Keratinocyte (primary cell): Measurements from ENCODE around the gene ANGEL2. TPM values are rescaled to one million over a fixed set of nuclear protein-coding genes. Genes with fewer than 3 reads are reported as not detected.
A peak's percentile ranks its signal among the peaks of the same experiment; 100 is the strongest.

Experiments
- DNase-seq: peaks from one replicate; pipeline ENCODE4 v3.0.0-alpha.2; 2011; ENCODE audit warnings: low read depth, missing footprints, low spot score
- FAIRE-seq: peaks from 2 replicates; lab custom pipeline; 2011; peaks lifted over from hg19 to GRCh38; lab: Jason Lieb, UNC
- H2AFZ ChIP-seq: 2 replicates; pipeline ENCODE4 v1.6.0; 2012; ENCODE audit warnings: low read length, control low read depth, inconsistent platforms; ENCODE audit not compliant: control insufficient read depth
- H3K27ac ChIP-seq: 2 replicates; pipeline ENCODE4 v1.5.1; 2011; ENCODE audit warnings: low read length; ENCODE audit not compliant: control insufficient read depth, insufficient read depth
- H3K27me3 ChIP-seq: 3 replicates; pipeline ENCODE4 v1.6.0; 2011; ENCODE audit warnings: low read length; ENCODE audit not compliant: control insufficient read depth, insufficient read depth; ENCODE audit errors: extremely low read depth
- H3K36me3 ChIP-seq, 2 experiments: 2 replicates in 1 of 2; 3 replicates in 1 of 2; pipeline ENCODE4 v1.5.1; 2011; ENCODE audit warnings: low read length in 2 of 2, mild to moderate bottlenecking in 1 of 2; ENCODE audit not compliant: control insufficient read depth in 2 of 2, insufficient read depth in 2 of 2; ENCODE audit errors: extremely low read depth in 1 of 2
- H3K4me1 ChIP-seq: 3 replicates; pipeline ENCODE4 v1.5.1; 2011; ENCODE audit warnings: low read length; ENCODE audit not compliant: control insufficient read depth, insufficient read depth; ENCODE audit errors: extremely low read depth
- H3K4me2 ChIP-seq: 3 replicates; pipeline ENCODE4 v1.6.0; 2011; ENCODE audit warnings: low read depth, low read length; ENCODE audit not compliant: control insufficient read depth, insufficient read depth; ENCODE audit errors: extremely low read depth
- H3K4me3 ChIP-seq, 3 experiments: fragments of 200-600 bp in 1 of 3; sonication (generic) in 1 of 3; 2 replicates in 2 of 3; 3 replicates in 1 of 3; pipeline ENCODE4 v1.5.1; 2011 to 2016; ENCODE audit warnings: low read length in 3 of 3, mild to moderate bottlenecking in 3 of 3, control low read depth in 2 of 3, inconsistent platforms in 1 of 3, low read depth in 1 of 3, mixed read lengths in 1 of 3, mixed run types in 1 of 3, moderate library complexity in 1 of 3; ENCODE audit not compliant: control insufficient read depth in 2 of 3, insufficient read depth in 2 of 3; ENCODE audit errors: extremely low read depth in 1 of 3
- H3K79me2 ChIP-seq: 2 replicates; pipeline ENCODE4 v1.6.0; 2012; ENCODE audit warnings: low read length; ENCODE audit not compliant: control insufficient read depth, insufficient read depth
- H3K9ac ChIP-seq: 3 replicates; pipeline ENCODE4 v1.6.0; 2011; ENCODE audit warnings: low read length; ENCODE audit not compliant: control insufficient read depth, insufficient read depth; ENCODE audit errors: extremely low read depth
- H3K9me1 ChIP-seq: 3 replicates; pipeline ENCODE4 v1.6.0; 2011; ENCODE audit warnings: low read length; ENCODE audit not compliant: control insufficient read depth, insufficient read depth; ENCODE audit errors: extremely low read depth
- H3K9me3 ChIP-seq: 2 replicates; pipeline ENCODE4 v1.5.1; 2012; ENCODE audit warnings: low read depth, low read length; ENCODE audit not compliant: control insufficient read depth
- H4K20me1 ChIP-seq: 3 replicates; pipeline ENCODE4 v1.6.0; 2011; ENCODE audit warnings: low read length; ENCODE audit not compliant: control insufficient read depth, insufficient read depth; ENCODE audit errors: extremely low read depth
- CTCF ChIP-seq, 3 experiments: IDR thresholded peaks in 1 of 3; conservative IDR thresholded peaks in 1 of 3; optimal IDR thresholded peaks in 1 of 3; 2 replicates in 2 of 3; 3 replicates in 1 of 3; pipeline versions ENCODE3 to v1.5.1; 2011; ENCODE audit warnings: low read length in 3 of 3, mild to moderate bottlenecking in 3 of 3, moderate library complexity in 2 of 3, control low read depth in 1 of 3, inconsistent platforms in 1 of 3; ENCODE audit not compliant: insufficient read depth in 2 of 3; ENCODE audit errors: extremely low read depth in 1 of 3
- EZH2 ChIP-seq: IDR thresholded peaks from one replicate; pipeline ENCODE4 v1.6.1; 2012; ENCODE audit warnings: inconsistent platforms, mild to moderate bottlenecking, low read length, moderate library complexity
- dilution Hi-C: fragments of 300-500 bp; cut with MboI; formaldehyde crosslinking; loops from one replicate; pipeline ENCODE4 v1.7.0; 2020; ENCODE audit warnings: low sequenced_read_pairs; ENCODE audit not compliant: extremely low pct_ligation_motif_present
- polyA plus RNA-seq, 5 experiments: library from polyadenylated mRNA; depleted of rRNA in 3 of 5; stranded (reverse) in 3 of 5; stranded (forward) in 1 of 5; unstranded in 1 of 5; fragments of >200 nt; gene quantifications; 1 replicate in 1 of 5; 2 replicates in 3 of 5; 3 replicates in 1 of 5; pipeline versions ENCODE4 v1.2.1 to v1.2.3, GENCODE V29; 2011 to 2012; ENCODE audit warnings: missing spikeins in 2 of 5, low read depth in 1 of 5, low replicate concordance in 1 of 5

Gene ANGEL2
- polyA plus RNA-seq, 1 donor (not counting 4 experiments of a cell fraction or from before 2014, with no cell fraction given) = 25.6 TPM

- DNase-seq = no peak
- H3K27ac ChIP-seq = peak overlapping the region; percentile 78
- dilution Hi-C loops = no loop called here
- TF ChIP-seq CTCF (optimal IDR thresholded peaks at IDR 0.05 in 1 of 3, IDR thresholded peaks at IDR 0.05 in 1 of 3, conservative IDR thresholded peaks at IDR 0.05 in 1 of 3; ENCODE audit: extremely low read depth in 1 of 3, insufficient read depth in 2 of 3, low read length in 3 of 3) (no peak), EZH2 (no peak)
- peaks cover 32% of the 10 kb centered on the region for H3K79me2 ChIP-seq
- H3K4me2 ChIP-seq = peak overlapping the region; percentile 91
- H3K9ac ChIP-seq = peak overlapping the region; percentile 80
- no peak for FAIRE-seq
- H3K4me1 ChIP-seq = peaks cover 23% of the 10 kb centered on the region
- H3K4me3 ChIP-seq = peak overlapping the region; percentile 91 to 99 (median 96)
- H2AFZ ChIP-seq = peak overlapping the region; percentile 98
- H3K9me1 ChIP-seq = no peaks in the 10 kb centered on the region
- H3K36me3 ChIP-seq = no peaks in the 10 kb centered on the region
- no peaks in the 10 kb centered on the region for H3K9me3 ChIP-seq
- no peaks in the 10 kb centered on the region for H4K20me1 ChIP-seq
- H3K27me3 ChIP-seq = no peaks in the 10 kb centered on the region
These were observed 36.2 kb upstream of the ANGEL2 start for GRCh38 chr1:213051881-213052202.

GRCh38 chr1:213051127-213051880 lies 35.6 kb upstream of the ANGEL2 start, which contains the start of gene RPS6KC1:
Gene RPS6KC1, plus strand, starts transcription at chr1:213051241. Its CDS starts 164 bp downstream, at chr1:213051405.
- peak within 1 kb of the TSS; percentile 91 for H3K4me2 ChIP-seq
- peak within 1 kb of the TSS; percentile 80 for H3K9ac ChIP-seq
- peak within 1 kb of the TSS; percentile 78 for H3K27ac ChIP-seq
- dilution Hi-C loops = no loop called here
- peaks cover 27% of the 10 kb centered on the region for H3K79me2 ChIP-seq
- peak within 1 kb of the TSS; percentile 99 for H2AFZ ChIP-seq
- no peaks in the 10 kb centered on the region for H3K27me3 ChIP-seq
- FAIRE-seq (peak; percentile 43), DNase-seq (peak; percentile 2)
- H3K4me1 ChIP-seq = peaks cover 23% of the 10 kb centered on the region
- no peaks in the 10 kb centered on the region for H4K20me1 ChIP-seq
- H3K9me3 ChIP-seq = no peaks in the 10 kb centered on the region
- no peaks in the 10 kb centered on the region for H3K9me1 ChIP-seq
- TF ChIP-seq CTCF (optimal IDR thresholded peaks at IDR 0.05 in 1 of 3, IDR thresholded peaks at IDR 0.05 in 1 of 3, conservative IDR thresholded peaks at IDR 0.05 in 1 of 3; ENCODE audit: extremely low read depth in 1 of 3, insufficient read depth in 2 of 3, low read length in 3 of 3) = peak in 1 of 3 experiments; percentile 9
- no peak for TF ChIP-seq EZH2
- H3K36me3 ChIP-seq = no peaks in the 10 kb centered on the region
- H3K4me3 ChIP-seq = peak within 1 kb of the TSS; percentile 91 to 99 (median 96)
